ENCODE data around the gene SUSD5.
"Not testable (repeated sequence)": the region's sequence is repeated elsewhere in the genome, so short reads cannot be mapped to it uniquely, and the experiment has no call there.

The SUSD5 gene

GRCh38 chr3:33173103-33173502 is 45.5 kb downstream of the SUSD5 start:
- Histone ChIP-seq H3K36me3 (ENCODE audit: control insufficient read depth, insufficient read depth, low read length) (no peaks in the 10 kb centered on the region), H3K9me3 (ENCODE audit: control insufficient read depth, insufficient read depth, low read length) (no peaks in the 10 kb centered on the region), H3K27ac (ENCODE audit: low read depth, low read length) (no peak overlapping the region), H3K4me3 (ENCODE audit: low read depth, low read length) (no peak overlapping the region), H3K4me1 (ENCODE audit: control insufficient read depth, insufficient read depth, low read length) (no peaks in the 10 kb centered on the region), H3K27me3 (ENCODE audit: control insufficient read depth, insufficient read depth, low read length) (no peaks in the 10 kb centered on the region), H3K9ac (ENCODE audit: low read depth, low read length) (no peak overlapping the region)

- H3K9ac ChIP-seq (ENCODE audit: low read depth, low read length): no peak overlapping the region
- H3K27ac ChIP-seq (ENCODE audit: low read depth, low read length): no peak overlapping the region
- no peaks in the 10 kb centered on the region for H3K9me3 ChIP-seq (ENCODE audit: control insufficient read depth, insufficient read depth, low read length)
- H3K27me3 ChIP-seq (ENCODE audit: control insufficient read depth, insufficient read depth, low read length): no peaks in the 10 kb centered on the region
- no peak overlapping the region for H3K4me3 ChIP-seq (ENCODE audit: low read depth, low read length)
- H3K4me1 ChIP-seq (ENCODE audit: control insufficient read depth, insufficient read depth, low read length): no peaks in the 10 kb centered on the region
- no peaks in the 10 kb centered on the region for H3K36me3 ChIP-seq (ENCODE audit: control insufficient read depth, insufficient read depth, low read length)
These were observed 47.0 kb downstream of the SUSD5 start for GRCh38 chr3:33171580-33171979.

- Histone ChIP-seq H3K27ac (ENCODE audit: low read depth, low read length) (no peak overlapping the region), H3K4me3 (ENCODE audit: low read depth, low read length) (no peak overlapping the region), H3K27me3 (ENCODE audit: control insufficient read depth, insufficient read depth, low read length) (no peaks in the 10 kb centered on the region), H3K4me1 (ENCODE audit: control insufficient read depth, insufficient read depth, low read length) (no peaks in the 10 kb centered on the region), H3K9me3 (ENCODE audit: control insufficient read depth, insufficient read depth, low read length) (no peaks in the 10 kb centered on the region), H3K36me3 (ENCODE audit: control insufficient read depth, insufficient read depth, low read length) (no peaks in the 10 kb centered on the region), H3K9ac (ENCODE audit: low read depth, low read length) (no peak overlapping the region)
These were observed 48.1 kb downstream of the SUSD5 start for GRCh38 chr3:33170531-33170930.

- no peaks in the 10 kb centered on the region for H3K27me3 ChIP-seq (ENCODE audit: control insufficient read depth, insufficient read depth, low read length)
- H3K4me1 ChIP-seq (ENCODE audit: control insufficient read depth, insufficient read depth, low read length): no peaks in the 10 kb centered on the region
- no peak overlapping the region for H3K9ac ChIP-seq (ENCODE audit: low read depth, low read length)
- no peak overlapping the region for H3K27ac ChIP-seq (ENCODE audit: low read depth, low read length)
- no peaks in the 10 kb centered on the region for H3K9me3 ChIP-seq (ENCODE audit: control insufficient read depth, insufficient read depth, low read length)
- no peak overlapping the region for H3K4me3 ChIP-seq (ENCODE audit: low read depth, low read length)
- H3K36me3 ChIP-seq (ENCODE audit: control insufficient read depth, insufficient read depth, low read length): no peaks in the 10 kb centered on the region
These were observed 50.8 kb downstream of the SUSD5 start for GRCh38 chr3:33167716-33168336.

- no peaks in the 10 kb centered on the region for H3K9me3 ChIP-seq (ENCODE audit: control insufficient read depth, insufficient read depth, low read length)
- no peak overlapping the region for H3K4me3 ChIP-seq (ENCODE audit: low read depth, low read length)
- no peaks in the 10 kb centered on the region for H3K4me1 ChIP-seq (ENCODE audit: control insufficient read depth, insufficient read depth, low read length)
- H3K27me3 ChIP-seq (ENCODE audit: control insufficient read depth, insufficient read depth, low read length): no peaks in the 10 kb centered on the region
- no peak overlapping the region for H3K9ac ChIP-seq (ENCODE audit: low read depth, low read length)
- no peak overlapping the region for H3K27ac ChIP-seq (ENCODE audit: low read depth, low read length)
- H3K36me3 ChIP-seq (ENCODE audit: control insufficient read depth, insufficient read depth, low read length): no peaks in the 10 kb centered on the region
These were observed 51.3 kb downstream of the SUSD5 start for GRCh38 chr3:33167284-33167683.

GRCh38 chr3:33166095-33166494 is 52.5 kb downstream of the SUSD5 start:
- no peak overlapping the region for H3K9ac ChIP-seq (ENCODE audit: low read depth, low read length)
- H3K27ac ChIP-seq (ENCODE audit: low read depth, low read length): no peak overlapping the region
- no peaks in the 10 kb centered on the region for H3K36me3 ChIP-seq (ENCODE audit: control insufficient read depth, insufficient read depth, low read length)
- no peak overlapping the region for H3K4me3 ChIP-seq (ENCODE audit: low read depth, low read length)
- H3K4me1 ChIP-seq (ENCODE audit: control insufficient read depth, insufficient read depth, low read length): no peaks in the 10 kb centered on the region
- H3K27me3 ChIP-seq (ENCODE audit: control insufficient read depth, insufficient read depth, low read length): no peaks in the 10 kb centered on the region
- H3K9me3 ChIP-seq (ENCODE audit: control insufficient read depth, insufficient read depth, low read length): no peaks in the 10 kb centered on the region

- Histone ChIP-seq H3K4me1 (ENCODE audit: control insufficient read depth, insufficient read depth, low read length) (no peaks in the 10 kb centered on the region), H3K27ac (ENCODE audit: low read depth, low read length) (no peak overlapping the region), H3K27me3 (ENCODE audit: control insufficient read depth, insufficient read depth, low read length) (no peaks in the 10 kb centered on the region), H3K9me3 (ENCODE audit: control insufficient read depth, insufficient read depth, low read length) (no peaks in the 10 kb centered on the region), H3K4me3 (ENCODE audit: low read depth, low read length) (no peak overlapping the region), H3K9ac (ENCODE audit: low read depth, low read length) (no peak overlapping the region), H3K36me3 (ENCODE audit: control insufficient read depth, insufficient read depth, low read length) (no peaks in the 10 kb centered on the region)
These were observed 53.2 kb downstream of the SUSD5 start for GRCh38 chr3:33165372-33165771.

- H3K9me3 ChIP-seq (ENCODE audit: control insufficient read depth, insufficient read depth, low read length); H3K27ac ChIP-seq (ENCODE audit: low read depth, low read length); H3K9ac ChIP-seq (ENCODE audit: low read depth, low read length); H3K27me3 ChIP-seq (ENCODE audit: control insufficient read depth, insufficient read depth, low read length); H3K4me1 ChIP-seq (ENCODE audit: control insufficient read depth, insufficient read depth, low read length); H3K36me3 ChIP-seq (ENCODE audit: control insufficient read depth, insufficient read depth, low read length); H3K4me3 ChIP-seq (ENCODE audit: low read depth, low read length): not testable (repeated sequence)
These were observed 56.0 kb downstream of the SUSD5 start for GRCh38 chr3:33162621-33163020.

- no peak overlapping the region for H3K27ac ChIP-seq (ENCODE audit: low read depth, low read length)
- no peak overlapping the region for H3K9ac ChIP-seq (ENCODE audit: low read depth, low read length)
- no peaks in the 10 kb centered on the region for H3K9me3 ChIP-seq (ENCODE audit: control insufficient read depth, insufficient read depth, low read length)
- H3K4me3 ChIP-seq (ENCODE audit: low read depth, low read length): no peak overlapping the region
- no peaks in the 10 kb centered on the region for H3K4me1 ChIP-seq (ENCODE audit: control insufficient read depth, insufficient read depth, low read length)
- no peaks in the 10 kb centered on the region for H3K27me3 ChIP-seq (ENCODE audit: control insufficient read depth, insufficient read depth, low read length)
- no peaks in the 10 kb centered on the region for H3K36me3 ChIP-seq (ENCODE audit: control insufficient read depth, insufficient read depth, low read length)
These were observed 58.6 kb downstream of the SUSD5 start for GRCh38 chr3:33159981-33160380.

- H3K27me3 ChIP-seq (ENCODE audit: control insufficient read depth, insufficient read depth, low read length): no peaks in the 10 kb centered on the region
These were observed 59.4 kb downstream of the SUSD5 start for GRCh38 chr3:33159234-33159633.

GRCh38 chr3:33155301-33155700 is 63.3 kb downstream of the SUSD5 start:
- Histone ChIP-seq H3K4me1 (ENCODE audit: control insufficient read depth, insufficient read depth, low read length) (no peaks in the 10 kb centered on the region), H3K4me3 (ENCODE audit: low read depth, low read length) (no peak overlapping the region), H3K27ac (ENCODE audit: low read depth, low read length) (no peak overlapping the region), H3K9ac (ENCODE audit: low read depth, low read length) (no peak overlapping the region), H3K36me3 (ENCODE audit: control insufficient read depth, insufficient read depth, low read length) (no peaks in the 10 kb centered on the region), H3K9me3 (ENCODE audit: control insufficient read depth, insufficient read depth, low read length) (no peaks in the 10 kb centered on the region), H3K27me3 (ENCODE audit: control insufficient read depth, insufficient read depth, low read length) (no peaks in the 10 kb centered on the region)

More at GRCh38 chr3:33159234-33159633, 59.4 kb downstream of the SUSD5 start:
- Histone ChIP-seq H3K9me3 (ENCODE audit: control insufficient read depth, insufficient read depth, low read length) (no peaks in the 10 kb centered on the region), H3K9ac (ENCODE audit: low read depth, low read length) (no peak overlapping the region), H3K4me3 (ENCODE audit: low read depth, low read length) (no peak overlapping the region), H3K27ac (ENCODE audit: low read depth, low read length) (no peak overlapping the region), H3K4me1 (ENCODE audit: control insufficient read depth, insufficient read depth, low read length) (no peaks in the 10 kb centered on the region), H3K36me3 (ENCODE audit: control insufficient read depth, insufficient read depth, low read length) (no peaks in the 10 kb centered on the region)

- Histone ChIP-seq H3K27me3 (ENCODE audit: control insufficient read depth, insufficient read depth, low read length) (no peaks in the 10 kb centered on the region), H3K4me1 (ENCODE audit: control insufficient read depth, insufficient read depth, low read length) (no peaks in the 10 kb centered on the region), H3K9ac (ENCODE audit: low read depth, low read length) (no peak overlapping the region), H3K36me3 (ENCODE audit: control insufficient read depth, insufficient read depth, low read length) (no peaks in the 10 kb centered on the region), H3K4me3 (ENCODE audit: low read depth, low read length) (no peak overlapping the region), H3K9me3 (ENCODE audit: control insufficient read depth, insufficient read depth, low read length) (no peaks in the 10 kb centered on the region), H3K27ac (ENCODE audit: low read depth, low read length) (no peak overlapping the region)
These were observed 64.8 kb downstream of the SUSD5 start for GRCh38 chr3:33153782-33154181.
